SK-N-SH treated with all-trans-retinoic acid at 6 μM for 48 hours (cell line): Measurements from ENCODE around the gene ADPRHL1.

Source experiments
- BACH2 ChIP-seq: fragments of 250-450 bp; sonication (Bioruptor Pico); IDR thresholded peaks from 2 replicates; pipeline ENCODE4 v1.9.0; 2021; ENCODE audit warnings: mild to moderate bottlenecking, borderline replicate concordance
- CREB5 ChIP-seq: fragments of 250-450 bp; sonication (Bioruptor Pico); IDR thresholded peaks from 2 replicates; pipeline ENCODE4 v1.5.1; 2020; ENCODE audit warnings: low read depth, mild to moderate bottlenecking, moderate library complexity
- OSR1 ChIP-seq: fragments of 250-450 bp; sonication (Bioruptor Pico); IDR thresholded peaks from 2 replicates; pipeline ENCODE4 v1.8.0; 2022; ENCODE audit warnings: moderate library complexity, mild to moderate bottlenecking, inconsistent platforms
- RARB ChIP-seq: fragments of 250-450 bp; sonication (Bioruptor Pico); IDR thresholded peaks from 2 replicates; pipeline ENCODE4 v1.8.0; 2021; ENCODE audit warnings: mild to moderate bottlenecking, moderate library complexity
- ZC3H10 ChIP-seq: fragments of 250-450 bp; sonication (Bioruptor Pico); IDR thresholded peaks from 2 replicates; pipeline ENCODE4 v1.5.1; 2021; ENCODE audit warnings: mild to moderate bottlenecking, moderate library complexity
- ZNF70 ChIP-seq: fragments of 450-650 bp; formaldehyde crosslinking; IDR thresholded peaks from 2 replicates; pipeline ENCODE4 v1.5.0; 2020; ENCODE audit warnings: mild to moderate bottlenecking, moderate library complexity

- TF ChIP-seq ZC3H10 (CRISPR knock-in tag) (no peak), RARB (CRISPR knock-in tag) (no peak), BACH2 (CRISPR knock-in tag) (no peak), OSR1 (no peak), CREB5 (CRISPR knock-in tag) (no peak), ZNF70 (CRISPR knock-in tag) (no peak)
These were observed 40.8 kb downstream of the ADPRHL1 start for GRCh38 chr13:113412440-113412839.
